Measurements from ENCODE around the gene PRKG1.
"Not testable (repeated sequence)": the region's sequence is repeated elsewhere in the genome, so short reads cannot be mapped to it uniquely, and the experiment has no call there.

GRCh38 chr10:52233351-52233991 is 1159.2 kb downstream of the PRKG1 start:
- not testable (repeated sequence) for TF ChIP-seq CTCF (IDR thresholded peaks at IDR 0.05); EZH2 (IDR thresholded peaks at IDR 0.05; ENCODE audit: borderline replicate concordance, insufficient read depth, low read depth, low read length, poor library complexity, severe bottlenecking)

All from B cell (primary cell).